NK-92 treated with Interleukin-12 subunit alpha and Interleukin-12 subunit beta, amount 100 ng/mL, for 24 hours (cell line): ENCODE results near the gene HELZ.

Source experiments
- DNase-seq: peaks from one replicate; lab custom pipeline; 2025; lab: John Stamatoyannopoulos, UW

The HELZ gene

DNA sequence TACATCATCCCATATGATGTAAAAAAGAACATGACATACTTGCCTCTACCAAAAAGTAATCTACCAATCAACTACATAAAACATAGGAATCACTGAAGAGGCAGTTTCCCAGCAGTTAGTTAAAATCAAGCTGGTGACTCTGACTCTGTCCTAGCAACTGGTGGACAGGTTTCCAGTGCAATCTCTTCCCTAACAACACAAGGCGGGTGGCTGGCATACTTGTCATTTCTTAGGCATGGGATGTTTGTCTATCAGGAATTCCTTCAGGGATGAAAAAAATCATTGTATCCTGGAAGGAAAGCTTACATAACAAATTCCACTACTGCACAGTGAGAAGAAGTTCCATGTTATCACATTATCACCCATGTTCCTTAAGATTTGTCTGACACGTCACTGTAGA lies 50.9 kb downstream of the HELZ start:
- DNase-seq: no peak

DNA sequence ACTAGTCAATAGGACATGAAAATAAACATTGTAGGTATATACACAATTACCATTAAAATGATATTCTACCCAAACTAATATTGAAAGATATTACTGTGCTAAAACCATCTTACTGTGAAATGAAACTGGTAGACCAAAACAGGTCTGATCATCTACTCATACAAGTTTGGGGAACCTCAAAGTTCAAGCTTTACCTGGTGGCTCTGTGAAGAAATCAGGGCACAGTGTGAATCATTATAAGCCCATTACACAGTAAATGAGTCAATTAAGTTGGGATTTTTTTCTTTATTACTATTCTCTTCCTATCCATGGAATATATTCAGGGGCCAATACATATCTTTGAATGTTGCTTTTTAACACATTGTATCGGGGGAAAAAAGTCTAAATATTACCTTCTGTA lies 57.1 kb downstream of the HELZ start:
- no peak for DNase-seq

DNA sequence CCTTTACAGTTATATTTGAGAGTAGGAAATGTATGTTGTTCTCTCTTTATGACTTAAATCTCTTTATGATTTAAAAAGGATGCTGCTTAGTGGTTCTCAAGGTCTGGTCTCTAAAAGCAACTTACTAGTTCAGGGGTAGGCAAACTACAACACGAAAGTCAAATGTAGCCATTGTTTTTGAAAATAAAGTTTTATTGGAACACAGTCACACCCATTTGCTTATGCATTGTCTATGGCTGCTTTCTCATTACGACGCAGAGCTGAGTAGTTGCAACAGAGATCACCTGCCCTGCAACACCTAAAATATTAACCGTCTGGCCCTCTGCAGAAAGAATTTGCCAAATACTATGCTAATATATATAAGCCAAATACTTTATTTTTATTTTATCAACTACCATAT lies 58.2 kb downstream of the HELZ start:
- DNase-seq: no peak

DNA sequence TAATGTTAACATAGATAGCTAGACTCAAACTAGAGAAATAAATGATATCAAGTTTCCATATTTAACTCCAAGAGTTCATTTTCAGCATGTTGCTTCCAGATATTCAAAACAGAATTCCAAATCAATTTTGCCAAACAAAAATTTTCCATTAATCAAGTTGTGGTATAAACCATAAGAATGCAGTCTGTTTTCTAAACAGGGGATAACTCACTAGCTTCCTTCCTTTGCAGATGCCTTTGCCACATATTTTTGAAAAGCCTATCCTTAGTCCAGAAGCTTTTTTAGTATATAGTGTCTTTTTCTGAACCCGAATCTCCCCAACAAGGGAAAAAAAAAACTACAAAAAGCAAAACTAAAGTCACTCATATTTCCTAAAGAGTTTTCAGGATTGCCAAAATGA lies 61.5 kb downstream of the HELZ start:
- no peak for DNase-seq

DNA sequence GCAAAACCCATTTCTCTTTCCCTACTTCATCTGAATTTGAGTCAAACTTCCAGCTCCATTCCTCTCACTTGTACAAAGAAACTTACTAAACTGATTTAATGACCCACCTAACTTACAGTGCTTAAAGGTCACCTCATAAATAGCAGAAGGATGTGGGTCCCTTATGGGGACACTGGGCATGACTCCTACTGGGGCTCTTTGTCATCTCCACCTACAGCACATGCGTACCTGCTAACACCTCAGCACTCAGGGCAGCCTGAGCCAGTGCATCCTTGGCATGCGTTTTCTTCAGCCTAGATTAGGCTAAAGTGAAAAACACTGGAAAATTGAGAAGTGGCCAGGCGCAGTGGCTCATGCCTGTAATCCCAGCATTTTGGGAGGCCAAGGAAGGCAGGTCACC lies 63.2 kb downstream of the HELZ start:
- no peak for DNase-seq

DNA sequence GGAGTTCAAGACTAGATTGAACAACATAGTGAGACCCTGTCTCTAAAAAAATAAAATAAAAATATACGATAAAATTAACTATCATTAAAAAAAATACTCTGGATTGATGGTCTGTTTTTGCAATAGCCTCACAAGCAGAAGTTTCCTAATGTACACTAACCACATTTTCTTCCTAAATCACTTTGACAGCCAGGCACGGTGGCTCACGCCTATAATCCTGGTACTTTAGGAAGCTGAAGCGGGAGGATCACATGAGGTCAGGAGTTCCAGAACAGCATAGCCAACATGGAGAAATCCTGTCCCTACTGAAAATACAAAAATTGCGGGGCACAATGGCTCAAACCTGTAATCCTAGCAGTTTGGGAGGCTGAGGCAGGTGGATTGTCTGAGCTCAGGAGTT lies 64.7 kb downstream of the HELZ start:
- no peak for DNase-seq

DNA sequence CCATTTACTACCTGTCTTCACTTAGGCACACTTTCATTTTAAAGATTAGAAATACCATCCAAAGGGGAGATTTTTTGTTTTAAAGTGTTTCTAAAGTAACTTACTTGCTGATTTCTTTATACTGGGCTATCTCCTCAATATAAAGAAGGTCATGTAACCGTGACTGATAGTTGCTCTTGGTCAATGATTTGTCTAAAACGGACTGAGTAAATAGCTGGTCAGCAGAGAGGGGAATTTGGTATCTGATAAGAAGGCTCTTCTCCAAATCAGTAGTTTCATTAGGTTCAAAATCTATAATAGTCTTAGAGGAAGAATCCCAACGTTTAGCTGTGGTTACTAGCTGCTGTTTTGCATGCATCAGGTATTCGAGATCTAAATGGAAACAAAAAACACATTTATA lies 66.4 kb downstream of the HELZ start:
- DNase-seq: no peak

DNA sequence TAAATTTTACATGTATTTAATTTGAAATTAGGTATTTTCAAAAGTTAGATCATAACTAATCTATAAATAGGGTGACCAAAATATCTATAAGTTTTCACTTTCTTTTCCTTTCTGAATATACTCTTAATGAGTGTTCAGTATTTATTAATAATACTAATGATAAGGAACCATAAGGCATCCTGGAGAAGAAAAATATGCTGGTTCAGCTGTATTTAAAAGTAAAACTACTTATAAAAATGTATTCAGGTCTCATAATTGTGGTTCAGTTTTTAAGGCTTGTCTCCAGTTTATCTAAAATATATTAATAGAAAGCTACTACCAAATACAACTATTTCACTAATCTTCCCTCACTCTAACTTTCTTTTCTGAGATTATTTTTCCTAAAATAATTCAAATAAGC lies 67.3 kb downstream of the HELZ start:
- no peak for DNase-seq

DNA sequence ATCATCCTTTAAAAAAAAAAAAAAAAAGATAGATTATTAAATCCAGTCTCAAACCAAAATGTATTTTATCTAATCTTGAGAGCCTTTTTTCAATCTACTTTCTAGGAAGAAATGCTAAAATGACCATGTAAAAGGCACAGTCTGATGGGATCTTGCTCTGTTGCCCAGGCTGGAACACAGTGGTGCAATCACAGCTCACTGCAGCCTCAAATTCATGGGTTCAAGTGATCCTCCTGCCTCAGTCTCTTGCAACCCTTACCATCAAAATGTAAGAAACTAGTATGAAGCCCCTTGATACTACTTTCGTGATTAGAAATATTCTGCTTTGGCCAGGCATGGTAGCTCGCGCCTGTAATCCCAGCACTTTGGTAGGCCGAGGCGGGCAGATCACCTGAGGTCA lies 70.8 kb downstream of the HELZ start:
- DNase-seq: no peak

DNA sequence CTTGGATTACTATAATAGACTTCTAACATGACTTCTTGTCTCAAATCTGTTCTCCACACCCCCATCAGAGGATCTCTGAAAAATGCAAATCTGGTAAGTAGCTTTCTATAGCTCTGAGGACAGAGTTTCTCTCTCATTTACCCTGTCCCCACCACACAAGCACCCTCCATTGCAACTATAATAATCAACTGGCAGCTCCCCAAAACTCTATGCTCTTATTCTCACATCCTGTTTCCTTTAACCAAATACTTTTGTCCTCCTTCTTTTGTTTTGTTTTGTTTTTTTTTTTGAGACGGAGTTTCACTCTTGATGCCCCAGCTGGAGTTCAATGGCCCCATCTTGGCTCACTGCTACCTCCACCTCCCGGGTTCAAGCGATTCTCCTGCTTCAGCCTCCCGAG lies 73.4 kb downstream of the HELZ start:
- DNase-seq: no peak

DNA sequence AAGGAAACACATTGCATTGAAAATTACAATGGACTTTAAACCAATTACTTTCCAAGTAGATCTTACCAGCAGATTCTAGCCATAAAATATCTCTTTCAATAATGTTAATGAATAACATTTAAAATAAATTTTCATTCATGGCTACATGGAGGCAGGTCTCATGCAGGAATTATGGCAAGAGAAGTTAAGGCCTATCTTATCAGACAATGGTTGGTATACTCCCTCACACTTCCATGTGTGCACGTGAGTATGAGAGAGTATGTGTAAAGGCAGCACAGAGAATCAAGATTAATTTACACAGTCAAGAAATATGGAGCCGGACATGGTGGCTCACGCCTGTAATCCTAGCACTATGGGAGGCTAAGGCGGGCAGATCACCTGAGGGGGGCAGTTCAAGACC lies 76.5 kb downstream of the HELZ start:
- no peak for DNase-seq

DNA sequence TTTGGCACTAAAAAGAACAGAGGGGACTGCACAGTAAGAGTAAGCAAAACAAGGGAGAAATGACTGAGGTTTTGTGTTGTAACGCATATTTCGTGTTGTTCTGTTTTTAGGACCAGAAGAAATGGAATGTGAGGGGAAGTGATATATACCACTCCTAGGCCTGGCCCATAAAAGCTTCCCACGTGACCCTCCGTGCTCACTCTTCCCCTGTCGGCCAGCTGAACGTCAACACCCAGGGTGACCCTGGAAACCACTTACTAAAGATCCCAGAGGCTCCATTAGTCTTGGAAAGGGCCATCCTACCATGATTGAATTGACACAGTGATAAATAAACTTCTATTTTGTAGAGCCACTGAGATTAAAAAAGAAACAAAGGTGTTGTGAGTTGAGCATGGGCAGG lies 79.8 kb downstream of the HELZ start:
- DNase-seq: no peak

DNA sequence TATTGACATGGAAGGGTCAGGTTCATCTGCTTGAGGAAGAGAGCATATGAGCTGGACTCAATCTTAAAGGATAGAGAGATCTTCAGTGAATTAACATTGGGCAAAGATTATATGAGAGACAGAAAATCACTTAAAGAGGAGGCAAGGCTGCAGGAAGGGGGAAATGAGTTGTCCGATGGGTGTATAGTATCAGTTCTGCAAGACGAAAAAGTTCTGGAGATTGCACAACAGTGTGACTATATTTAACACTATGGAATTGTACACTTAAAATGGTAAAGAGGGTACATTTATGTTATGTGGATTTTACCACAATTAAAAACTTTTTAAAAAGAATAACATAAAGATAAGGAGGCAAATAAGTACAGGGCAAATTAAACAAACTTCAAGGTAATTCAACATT lies 80.7 kb downstream of the HELZ start:
- no peak for DNase-seq

DNA sequence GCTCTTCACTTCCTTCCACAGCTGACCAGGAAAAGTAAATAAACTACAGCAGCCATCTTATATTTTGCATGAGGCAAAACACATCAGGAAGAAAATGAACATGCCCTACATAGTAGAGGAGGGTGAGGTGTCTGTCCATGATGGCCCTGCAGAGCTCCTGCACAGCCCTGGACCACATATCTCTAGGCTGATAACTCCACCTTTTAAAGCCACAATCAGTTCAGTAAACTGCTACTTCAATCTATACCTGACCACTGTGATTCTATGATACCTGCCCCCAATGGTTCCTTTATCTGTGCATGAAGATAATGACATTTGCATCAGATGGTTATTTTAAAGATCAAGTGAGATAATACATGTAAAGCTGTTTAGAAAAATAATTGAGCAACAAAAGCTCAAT lies 82.2 kb downstream of the HELZ start:
- no peak for DNase-seq

DNA sequence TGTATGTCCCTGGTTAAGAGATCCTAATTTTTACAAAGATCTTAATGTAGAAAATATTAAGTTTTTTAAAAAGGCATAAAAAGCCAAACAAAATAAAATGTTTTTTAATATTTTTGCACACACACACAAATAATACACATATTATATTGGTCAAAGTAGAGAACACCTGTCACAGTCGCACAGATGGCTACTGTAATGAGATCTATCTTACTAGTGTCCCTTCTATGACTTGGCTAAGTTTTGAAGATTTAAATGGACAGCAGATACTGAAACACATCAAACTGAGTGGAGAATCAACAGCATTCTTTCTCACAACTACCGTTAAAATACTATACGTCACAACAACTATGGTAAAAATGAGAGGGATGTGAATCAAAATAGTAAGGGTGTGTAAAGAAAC lies 83.4 kb downstream of the HELZ start:
- no peak for DNase-seq

DNA sequence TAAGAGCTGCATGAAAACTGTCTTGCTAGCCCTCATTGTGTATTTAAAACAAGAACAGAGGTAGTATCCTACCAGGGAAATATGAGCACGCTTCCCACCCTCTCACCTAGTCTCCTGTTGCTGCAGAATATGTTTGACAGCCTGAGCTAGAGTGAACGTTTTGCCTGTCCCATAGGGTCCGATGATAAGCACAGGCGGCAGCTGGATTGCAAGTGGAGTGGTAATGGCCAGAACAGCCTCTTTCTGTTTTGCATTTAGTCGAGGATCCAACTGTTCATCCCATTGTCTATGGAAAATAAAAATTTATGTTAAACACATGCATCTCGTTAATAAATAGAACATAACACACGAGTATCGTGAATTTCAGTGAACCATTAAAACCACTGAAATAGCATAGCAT lies 84.2 kb downstream of the HELZ start:
- no peak for DNase-seq

DNA sequence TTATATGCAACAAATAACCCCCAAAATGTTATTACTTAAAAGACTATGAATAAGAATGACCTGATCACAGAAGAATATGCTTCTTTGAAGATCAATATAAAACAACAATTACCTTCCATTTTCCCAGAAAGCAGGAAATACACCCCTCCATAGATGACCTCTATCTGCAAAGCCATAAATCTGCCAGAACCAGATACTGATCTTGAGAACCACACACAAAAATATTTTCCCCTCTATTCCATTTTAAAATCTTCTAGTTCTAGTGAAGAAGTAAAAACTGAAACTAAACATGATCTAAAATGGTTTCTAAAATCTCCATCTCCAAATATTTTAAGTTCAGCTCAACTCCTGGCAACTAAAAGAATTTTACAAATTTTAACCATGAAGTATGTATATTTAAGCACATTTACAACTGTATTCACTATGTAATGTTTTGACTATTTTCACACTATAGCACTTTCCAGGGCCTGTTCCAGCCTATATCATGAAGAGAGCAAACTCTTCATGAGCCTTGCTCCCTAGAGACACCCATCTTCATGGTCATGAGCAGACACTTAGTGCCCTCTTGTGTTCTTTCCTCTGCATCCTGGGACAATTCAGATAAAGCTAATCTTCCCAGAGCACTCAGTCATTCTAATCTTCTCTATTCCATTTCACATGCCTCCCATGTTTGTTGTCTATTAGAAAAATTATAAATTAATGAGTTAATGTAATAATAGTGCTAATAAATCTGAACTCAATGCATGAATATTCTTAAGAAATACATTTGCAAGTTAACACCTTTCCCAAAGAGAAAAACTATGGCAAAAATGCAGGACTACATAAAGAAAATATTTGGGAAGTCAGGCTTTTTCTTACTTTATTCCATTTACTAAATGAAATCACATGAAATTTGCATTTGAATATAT lies 87.0 kb downstream of the HELZ start:
- DNase-seq: no peak

DNA sequence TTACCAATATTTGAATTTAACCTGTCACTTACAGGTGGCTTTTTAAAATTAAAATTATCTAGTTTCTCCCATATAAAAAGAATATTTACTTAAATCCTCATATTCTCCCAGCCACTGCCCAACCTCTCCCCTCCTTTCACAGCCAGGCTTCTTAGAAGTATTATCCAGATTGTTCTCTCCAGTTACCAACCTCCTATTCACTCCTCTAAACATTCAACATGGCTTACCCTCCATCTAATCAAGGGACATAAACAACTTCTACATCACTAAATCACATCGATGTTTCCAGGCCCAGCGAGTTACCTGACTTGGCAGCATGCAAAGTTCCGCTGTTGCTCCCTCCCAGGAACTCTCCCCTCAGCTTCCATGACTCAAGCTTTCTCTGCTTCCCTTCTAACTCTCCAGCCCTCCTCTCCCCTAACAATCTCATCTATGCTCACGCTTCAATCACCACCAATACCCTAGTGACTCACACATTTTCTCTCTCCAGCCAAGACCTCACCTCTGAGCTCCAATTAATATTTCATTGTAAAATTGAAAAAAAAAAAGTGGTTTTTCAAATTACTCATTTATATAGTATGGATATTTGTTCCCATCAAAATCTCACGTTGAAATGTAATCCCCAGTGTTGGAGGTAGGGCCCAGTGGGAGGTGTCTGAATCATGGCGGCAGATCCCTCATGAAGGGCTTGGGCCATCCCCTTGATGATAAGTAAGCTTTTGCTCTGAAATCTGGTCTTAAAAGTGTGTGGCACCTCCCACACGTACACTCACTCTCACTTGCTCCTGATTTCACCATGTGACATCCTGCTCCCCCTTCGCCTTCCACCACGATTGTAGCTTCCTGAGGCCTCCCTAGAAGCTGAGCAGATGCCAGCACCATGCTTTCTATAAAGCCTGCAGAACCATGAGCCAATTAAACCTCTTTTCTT lies 88.5 kb downstream of the HELZ start:
- DNase-seq: no peak

DNA sequence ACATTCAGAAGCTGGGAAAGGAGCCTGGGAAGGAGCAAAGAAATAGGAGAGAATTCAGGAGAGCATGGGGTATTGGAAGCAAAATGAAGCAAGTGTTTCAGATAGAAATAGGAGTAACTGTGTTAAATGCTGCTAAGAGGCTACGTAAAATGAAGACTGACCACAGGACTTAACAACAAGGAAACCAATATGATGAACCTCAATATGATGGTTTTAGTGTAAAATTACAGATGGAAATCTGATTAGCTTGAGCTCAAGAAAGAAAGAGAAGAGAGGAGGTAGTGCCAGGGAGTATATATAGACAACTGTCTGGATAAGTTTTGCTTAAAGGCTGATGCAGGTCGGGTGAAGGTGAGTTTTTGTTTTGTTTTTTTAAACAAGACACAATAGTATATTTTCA lies 92.2 kb downstream of the HELZ start:
- DNase-seq: no peak

DNA sequence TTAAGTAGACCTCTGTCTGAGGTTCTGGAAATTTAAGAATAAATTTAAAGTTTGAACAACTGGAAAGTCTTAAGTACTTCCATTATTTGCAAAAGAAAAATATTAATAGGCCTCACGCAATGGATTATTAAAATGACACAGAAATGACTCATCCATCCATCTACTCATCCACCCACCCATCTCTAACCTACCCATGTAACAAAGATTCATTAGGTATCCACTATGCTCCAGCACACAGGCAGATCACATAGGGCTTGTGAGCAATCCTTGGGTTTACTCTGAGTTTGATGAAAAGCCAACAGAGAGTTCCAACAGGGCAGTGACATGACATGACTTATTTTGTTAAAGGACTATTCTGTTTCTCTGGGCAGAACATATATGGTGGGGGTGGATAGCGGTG lies 93.3 kb downstream of the HELZ start:
- DNase-seq: no peak

DNA sequence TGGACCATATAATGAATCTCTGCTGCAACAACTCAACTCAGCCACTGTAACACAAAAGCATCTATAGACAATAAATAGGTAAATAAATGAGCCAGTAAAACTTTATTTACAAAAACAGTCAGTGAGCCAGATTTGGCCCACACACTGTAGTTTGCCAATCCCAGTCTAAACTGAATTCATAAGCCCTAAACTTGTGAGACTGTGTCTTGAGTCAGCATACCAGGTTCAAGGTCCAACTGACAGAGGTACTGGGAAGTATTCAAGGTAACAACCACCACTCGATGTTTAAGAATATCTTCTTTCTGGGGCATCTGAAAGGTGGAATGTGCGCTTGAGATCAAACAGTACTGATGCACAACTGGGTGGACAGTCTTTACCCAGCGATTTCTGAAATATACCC lies 94.2 kb downstream of the HELZ start:
- no peak for DNase-seq

DNA sequence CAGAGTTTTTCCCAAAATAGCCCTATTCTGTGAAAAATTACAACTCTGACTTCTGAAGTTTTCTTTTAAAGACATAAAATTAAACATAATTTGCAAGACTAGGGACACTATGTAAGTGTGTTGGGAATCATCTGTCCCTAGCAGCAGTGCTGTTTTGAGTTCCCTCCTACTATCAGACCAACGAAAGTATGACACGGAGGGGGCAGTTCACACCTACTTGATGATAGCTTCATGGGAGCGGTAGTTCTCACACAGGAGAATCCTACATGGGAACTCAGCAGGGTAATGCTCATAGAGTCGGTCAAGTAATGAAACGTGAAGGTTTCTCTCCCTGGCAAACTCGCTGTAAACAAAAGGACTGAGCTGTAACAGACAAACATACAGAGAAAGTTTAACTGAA lies 96.6 kb downstream of the HELZ start:
- no peak for DNase-seq

DNA sequence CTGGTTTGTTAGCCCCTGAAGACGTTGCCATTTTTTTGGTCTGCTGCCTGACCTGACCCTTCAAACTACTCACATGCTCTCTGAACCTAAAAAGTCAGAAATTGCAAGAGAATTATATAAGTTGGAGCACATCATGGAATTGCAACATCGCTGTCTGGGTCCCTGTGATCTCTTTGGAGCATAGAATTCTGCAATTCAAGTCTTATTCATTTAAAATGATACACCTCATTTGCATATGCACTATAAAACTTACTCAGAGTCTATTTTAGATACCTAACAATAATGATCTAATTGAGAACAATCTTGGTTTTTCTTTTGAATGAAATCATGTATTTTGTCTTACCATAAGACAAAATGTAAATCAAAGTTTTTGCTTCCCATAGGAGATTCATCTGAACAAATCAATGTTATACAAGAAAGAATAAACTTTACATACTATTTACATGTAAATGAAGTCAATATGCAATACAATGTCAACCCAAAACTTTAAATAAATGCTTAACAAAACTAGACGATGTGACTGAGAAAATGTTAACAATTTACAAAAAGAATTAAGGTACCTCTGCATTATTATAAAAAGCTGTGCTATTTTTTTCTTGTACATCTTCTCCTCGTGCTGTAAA lies 99.7 kb downstream of the HELZ start:
- DNase-seq: no peak
